HEK293 (cell line): Measurements from ENCODE around the gene RIN3.

ENCODE experiments used
- CTCF ChIA-PET: fragments of 350-600 bp; formaldehyde crosslinking; extraction: SDS; loops from one replicate; lab custom pipeline; 2021; ENCODE audit warnings: antibody characterized with exemption; lab: Yijun Ruan, JAX
- POLR2A ChIA-PET: fragments of 300-600 bp; formaldehyde crosslinking; extraction: SDS; loops from one replicate; lab custom pipeline; 2020; ENCODE audit warnings: antibody characterized with exemption, inconsistent platforms; lab: Yijun Ruan, JAX
- H3K27ac ChIP-seq: fragments of 200-500 bp; sonication (Bioruptor generic); 2 replicates; pipeline ENCODE4 v1.5.1; 2014; ENCODE audit warnings: low read depth, low read length, control low read depth, inconsistent platforms; ENCODE audit errors: extremely low read depth
- H3K36me3 ChIP-seq, 2 experiments: fragments of 200-500 bp in 1 of 2; sonication (Bioruptor generic) in 1 of 2; 1 replicate in 1 of 2; 2 replicates in 1 of 2; pipeline ENCODE4 v1.5.1; 2014 to 2017; ENCODE audit warnings: inconsistent platforms in 2 of 2, low read length in 2 of 2; ENCODE audit not compliant: control insufficient read depth in 2 of 2, insufficient read depth in 1 of 2
- H3K4me1 ChIP-seq: fragments of 200-500 bp; sonication (Bioruptor generic); 2 replicates; pipeline ENCODE4 v1.5.1; 2014; ENCODE audit warnings: mild to moderate bottlenecking, low read length, inconsistent platforms; ENCODE audit not compliant: control insufficient read depth, insufficient read depth
- H3K4me3 ChIP-seq: 2 replicates; pipeline ENCODE4 v1.5.1; 2011; ENCODE audit warnings: low read depth, mild to moderate bottlenecking, control low read depth, low read length, moderate library complexity
- H3K9me3 ChIP-seq: fragments of 200-500 bp; sonication (Bioruptor generic); 2 replicates; pipeline ENCODE4 v1.5.1; 2014; ENCODE audit warnings: low read depth, low read length, inconsistent platforms; ENCODE audit not compliant: control insufficient read depth, insufficient read depth
- BCL11A ChIP-seq: fragments of 450-650 bp; formaldehyde crosslinking; IDR thresholded peaks from 2 replicates; pipeline ENCODE4 v1.5.1; 2016; ENCODE audit warnings: low read depth, missing biosample characterization, missing genetic modification characterization
- GLI4 ChIP-seq: fragments of 450-650 bp; formaldehyde crosslinking; IDR thresholded peaks from 2 replicates; pipeline ENCODE4 v1.5.1; 2016; ENCODE audit warnings: missing biosample characterization, missing genetic modification characterization
- GLIS1 ChIP-seq: fragments of 450-650 bp; formaldehyde crosslinking; IDR thresholded peaks from 2 replicates; pipeline ENCODE4 v1.5.1; 2016; ENCODE audit warnings: missing biosample characterization, missing genetic modification characterization
- GLIS2 ChIP-seq: fragments of 450-650 bp; formaldehyde crosslinking; IDR thresholded peaks from 2 replicates; pipeline ENCODE4 v1.5.1; 2016; ENCODE audit warnings: missing biosample characterization, missing genetic modification characterization
- HOXC10 ChIP-seq: sonication (generic); formaldehyde crosslinking; IDR thresholded peaks from 2 replicates; pipeline ENCODE4 v1.8.1; 2023; ENCODE audit warnings: mild to moderate bottlenecking, missing genetic modification reagents
- HOXD13 ChIP-seq: sonication (generic); formaldehyde crosslinking; IDR thresholded peaks from 2 replicates; pipeline ENCODE4 v1.8.0; 2022; ENCODE audit warnings: missing genetic modification reagents, borderline replicate concordance
- KLF1 ChIP-seq: fragments of 450-650 bp; formaldehyde crosslinking; IDR thresholded peaks from 2 replicates; pipeline ENCODE4 v1.5.1; 2016; ENCODE audit warnings: missing biosample characterization, missing genetic modification characterization
- REST ChIP-seq: fragments of 450-650 bp; formaldehyde crosslinking; IDR thresholded peaks from 2 replicates; pipeline ENCODE4 v1.5.1; 2016; ENCODE audit warnings: missing biosample characterization, missing genetic modification characterization
- SCRT2 ChIP-seq: fragments of 450-650 bp; formaldehyde crosslinking; IDR thresholded peaks from 2 replicates; pipeline ENCODE4 v1.5.1; 2016; ENCODE audit warnings: missing biosample characterization, missing genetic modification characterization
- TCF7L2 ChIP-seq: IDR thresholded peaks from 2 replicates; pipeline ENCODE4 v1.6.1; 2011; ENCODE audit warnings: low read depth, mild to moderate bottlenecking, inconsistent platforms, low read length, moderate library complexity, borderline replicate concordance
- ZBTB1 ChIP-seq: fragments of 450-650 bp; formaldehyde crosslinking; IDR thresholded peaks from 2 replicates; pipeline ENCODE4 v1.5.1; 2016; ENCODE audit warnings: missing biosample characterization, missing genetic modification characterization
- ZBTB20 ChIP-seq: fragments of 450-650 bp; formaldehyde crosslinking; IDR thresholded peaks from 2 replicates; pipeline ENCODE4 v1.5.1; 2016; ENCODE audit warnings: missing biosample characterization, missing genetic modification characterization
- ZNF121 ChIP-seq: fragments of 450-650 bp; formaldehyde crosslinking; IDR thresholded peaks from 2 replicates; pipeline ENCODE4 v1.5.1; 2016; ENCODE audit warnings: missing biosample characterization, missing genetic modification characterization
- ZNF133 ChIP-seq: fragments of 450-650 bp; formaldehyde crosslinking; IDR thresholded peaks from 2 replicates; pipeline ENCODE4 v1.5.1; 2016; ENCODE audit warnings: missing biosample characterization, missing genetic modification characterization
- ZNF184 ChIP-seq: fragments of 450-650 bp; IDR thresholded peaks from 2 replicates; pipeline ENCODE4 v1.5.1; 2018; ENCODE audit warnings: missing biosample characterization, mild to moderate bottlenecking, missing genetic modification characterization
- ZNF214 ChIP-seq: fragments of 450-650 bp; formaldehyde crosslinking; IDR thresholded peaks from 2 replicates; pipeline ENCODE4 v1.5.1; 2017; ENCODE audit warnings: missing biosample characterization, mild to moderate bottlenecking, missing genetic modification characterization, borderline replicate concordance
- ZNF335 ChIP-seq: fragments of 450-650 bp; formaldehyde crosslinking; conservative IDR thresholded peaks from 2 replicates; pipeline ENCODE4 v1.5.1; 2016; ENCODE audit warnings: missing biosample characterization, missing genetic modification characterization
- ZNF362 ChIP-seq: fragments of 450-650 bp; formaldehyde crosslinking; IDR thresholded peaks from 2 replicates; pipeline ENCODE4 v1.5.1; 2016; ENCODE audit warnings: missing biosample characterization, missing genetic modification characterization
- ZNF426 ChIP-seq: fragments of 450-650 bp; formaldehyde crosslinking; IDR thresholded peaks from 2 replicates; pipeline ENCODE4 v1.5.1; 2017; ENCODE audit warnings: missing biosample characterization, missing genetic modification characterization, mild to moderate bottlenecking, inconsistent platforms, moderate library complexity
- ZNF501 ChIP-seq: fragments of 450-650 bp; formaldehyde crosslinking; IDR thresholded peaks from 2 replicates; pipeline ENCODE4 v1.5.1; 2016; ENCODE audit warnings: missing biosample characterization, missing genetic modification characterization
- ZNF518A ChIP-seq: fragments of 450-650 bp; formaldehyde crosslinking; conservative IDR thresholded peaks from 2 replicates; pipeline ENCODE4 v1.5.1; 2016; ENCODE audit warnings: low read depth, missing biosample characterization, missing genetic modification characterization
- ZNF596 ChIP-seq: fragments of 450-650 bp; IDR thresholded peaks from 2 replicates; pipeline ENCODE4 v1.5.0; 2018; ENCODE audit warnings: missing biosample characterization, mild to moderate bottlenecking, missing genetic modification characterization, moderate library complexity
- ZNF610 ChIP-seq: fragments of 450-650 bp; formaldehyde crosslinking; IDR thresholded peaks from 2 replicates; pipeline ENCODE4 v1.5.1; 2016; ENCODE audit warnings: missing biosample characterization, missing genetic modification characterization, borderline replicate concordance
- ZNF629 ChIP-seq: fragments of 450-650 bp; formaldehyde crosslinking; IDR thresholded peaks from 2 replicates; pipeline ENCODE4 v1.5.1; 2017; ENCODE audit warnings: missing biosample characterization, missing genetic modification characterization
- ZNF677 ChIP-seq: fragments of 450-650 bp; IDR thresholded peaks from 2 replicates; pipeline ENCODE4 v1.5.0; 2018; ENCODE audit warnings: missing biosample characterization, mild to moderate bottlenecking, missing genetic modification characterization, moderate library complexity
- ZNF707 ChIP-seq: fragments of 450-650 bp; formaldehyde crosslinking; IDR thresholded peaks from 2 replicates; pipeline ENCODE4 v1.5.1; 2016; ENCODE audit warnings: missing biosample characterization, missing genetic modification characterization
- ZNF792 ChIP-seq: fragments of 450-650 bp; formaldehyde crosslinking; IDR thresholded peaks from 2 replicates; pipeline ENCODE4 v1.5.1; 2016; ENCODE audit warnings: missing biosample characterization, missing genetic modification characterization
- ZSCAN23 ChIP-seq: fragments of 450-650 bp; formaldehyde crosslinking; IDR thresholded peaks from 2 replicates; pipeline ENCODE4 v1.5.1; 2016; ENCODE audit warnings: missing biosample characterization, missing genetic modification characterization
- TF ChIP-seq, protein P1 (sequence below): fragments of 450-650 bp; formaldehyde crosslinking; IDR thresholded peaks from 2 replicates; pipeline ENCODE4 v1.5.1; 2016; ENCODE audit warnings: missing biosample characterization, missing genetic modification characterization, low read depth
- TF ChIP-seq, protein P2 (sequence below): fragments of 450-650 bp; formaldehyde crosslinking; IDR thresholded peaks from 2 replicates; pipeline ENCODE4 v1.5.1; 2016; ENCODE audit warnings: missing biosample characterization, missing genetic modification characterization

RIN3 gene

DNA sequence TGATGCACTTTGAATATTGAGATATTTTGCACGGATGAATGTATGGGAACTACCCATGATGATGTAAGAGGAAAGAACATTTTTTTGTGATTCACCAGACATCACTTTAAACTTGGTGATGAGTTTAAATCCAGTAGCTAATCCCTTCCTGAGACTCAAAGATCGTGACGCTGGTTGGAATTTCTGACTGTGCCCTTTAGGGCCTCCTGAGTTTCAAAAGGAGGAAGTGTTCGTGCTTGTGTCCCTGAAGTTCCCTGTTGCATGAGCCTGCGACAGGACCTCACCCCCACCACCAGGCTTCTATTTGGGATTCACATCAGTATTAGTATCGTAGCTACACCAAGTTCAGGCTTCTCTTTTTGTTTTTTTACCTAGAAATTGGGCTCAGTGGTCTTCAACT, 18.6 kb upstream of the RIN3 start (continued):
- no peak for TF ChIP-seq REST (tag by site-specific recombination)
- no peak for TF ChIP-seq ZNF133 (tag by site-specific recombination)
- TF ChIP-seq ZSCAN23 (tag by site-specific recombination), result no peak
- TF ChIP-seq, all 188 proteins: peak for 0

DNA sequence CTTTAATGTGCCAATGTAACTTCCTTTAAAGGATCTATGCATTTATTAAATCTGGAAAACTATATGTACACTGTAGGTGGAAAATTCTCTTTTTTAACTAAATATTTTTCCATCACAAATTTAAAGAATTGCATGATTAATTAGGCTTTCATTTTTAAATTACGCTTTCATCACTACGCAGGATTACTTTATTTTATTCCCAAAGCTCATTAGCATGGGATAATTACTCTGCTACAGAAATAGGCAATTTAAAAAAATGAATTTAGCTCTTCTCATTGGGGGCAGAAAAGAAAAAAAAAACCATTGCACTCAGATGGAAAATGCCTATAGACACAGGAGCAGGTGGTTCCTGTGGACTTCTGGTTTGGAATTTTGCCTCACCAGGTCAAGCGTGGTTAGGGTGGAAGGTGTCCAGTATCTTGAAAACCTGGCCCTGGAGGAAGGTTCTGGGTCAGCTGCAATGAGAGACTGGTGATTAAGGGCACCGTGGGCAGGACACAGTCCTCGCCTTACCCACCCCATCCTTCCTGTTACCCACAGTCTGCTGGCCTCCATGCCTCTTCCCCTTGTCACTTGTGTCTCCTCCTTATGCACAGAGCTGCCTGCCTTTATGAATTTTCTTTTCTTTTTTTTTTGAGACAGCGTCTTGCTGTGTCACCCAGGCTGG, 17.3 kb upstream of the RIN3 start:
- H3K36me3 ChIP-seq, result no peaks in the 10 kb centered on the region
- ChIA-PET CTCF (interaction anchor here (0.6 kb wide), 1 partner anchor 160 kb away, joined by 3 read pairs; no protein-coding TSS in a partner anchor), POLR2A (no interaction called here)

DNA sequence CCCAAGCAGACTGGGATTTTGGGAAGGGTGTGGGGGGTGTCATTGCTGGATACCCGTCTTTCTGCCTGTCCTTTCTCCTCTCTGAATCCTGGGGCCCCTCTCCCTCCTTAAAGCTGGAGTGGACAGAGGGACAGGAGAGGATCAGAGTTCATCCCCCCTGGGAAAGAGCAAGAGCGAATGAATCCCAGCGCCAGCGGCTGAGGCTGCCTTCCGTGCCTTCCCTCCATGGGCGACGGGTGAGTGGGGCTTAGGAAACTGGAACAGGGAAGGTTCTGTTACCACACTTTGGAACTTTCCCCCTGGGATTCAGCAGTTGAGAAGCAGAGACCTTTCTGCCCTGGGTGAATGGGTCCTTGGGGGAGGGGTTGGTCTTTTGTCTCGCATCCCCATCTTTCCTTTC, 16.2 kb upstream of the RIN3 start:
- Histone ChIP-seq H3K4me1 (no peaks in the 10 kb centered on the region), H3K36me3 (no peaks in the 10 kb centered on the region), H3K27ac (no peak overlapping the region), H3K4me3 (no peak overlapping the region), H3K9me3 (no peaks in the 10 kb centered on the region)
- ChIA-PET CTCF (no interaction called here), POLR2A (no interaction called here)
- no peak for TF ChIP-seq ZBTB1 (tag by site-specific recombination)
- TF ChIP-seq, protein P1, sequence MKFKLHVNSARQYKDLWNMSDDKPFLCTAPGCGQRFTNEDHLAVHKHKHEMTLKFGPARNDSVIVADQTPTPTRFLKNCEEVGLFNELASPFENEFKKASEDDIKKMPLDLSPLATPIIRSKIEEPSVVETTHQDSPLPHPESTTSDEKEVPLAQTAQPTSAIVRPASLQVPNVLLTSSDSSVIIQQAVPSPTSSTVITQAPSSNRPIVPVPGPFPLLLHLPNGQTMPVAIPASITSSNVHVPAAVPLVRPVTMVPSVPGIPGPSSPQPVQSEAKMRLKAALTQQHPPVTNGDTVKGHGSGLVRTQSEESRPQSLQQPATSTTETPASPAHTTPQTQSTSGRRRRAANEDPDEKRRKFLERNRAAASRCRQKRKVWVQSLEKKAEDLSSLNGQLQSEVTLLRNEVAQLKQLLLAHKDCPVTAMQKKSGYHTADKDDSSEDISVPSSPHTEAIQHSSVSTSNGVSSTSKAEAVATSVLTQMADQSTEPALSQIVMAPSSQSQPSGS (tag by site-specific recombination), result no peak
- no peak for TF ChIP-seq GLIS1
- no peak for TF ChIP-seq KLF1 (tag by site-specific recombination)
- TF ChIP-seq ZNF362 (tag by site-specific recombination), result no peak
- TF ChIP-seq ZNF518A (tag by site-specific recombination), result no peak
- TF ChIP-seq BCL11A (tag by site-specific recombination), result no peak
- no peak for TF ChIP-seq GLIS2 (tag by site-specific recombination)
- TF ChIP-seq ZNF707, result no peak

More for the DNA sequence above, 17.3 kb upstream of the RIN3 start:
- no peak overlapping the region for H3K4me3 ChIP-seq
- no peak overlapping the region for H3K27ac ChIP-seq
- TF ChIP-seq ZNF121, result no peak
- TF ChIP-seq TCF7L2, result no peak
- TF ChIP-seq ZNF501 (tag by site-specific recombination), result no peak
- TF ChIP-seq ZBTB20 (tag by site-specific recombination), result no peak
- no peak for TF ChIP-seq GLI4
- TF ChIP-seq HOXC10 (CRISPR knock-in tag), result no peak
- no peak for TF ChIP-seq SCRT2
- TF ChIP-seq, protein P2, sequence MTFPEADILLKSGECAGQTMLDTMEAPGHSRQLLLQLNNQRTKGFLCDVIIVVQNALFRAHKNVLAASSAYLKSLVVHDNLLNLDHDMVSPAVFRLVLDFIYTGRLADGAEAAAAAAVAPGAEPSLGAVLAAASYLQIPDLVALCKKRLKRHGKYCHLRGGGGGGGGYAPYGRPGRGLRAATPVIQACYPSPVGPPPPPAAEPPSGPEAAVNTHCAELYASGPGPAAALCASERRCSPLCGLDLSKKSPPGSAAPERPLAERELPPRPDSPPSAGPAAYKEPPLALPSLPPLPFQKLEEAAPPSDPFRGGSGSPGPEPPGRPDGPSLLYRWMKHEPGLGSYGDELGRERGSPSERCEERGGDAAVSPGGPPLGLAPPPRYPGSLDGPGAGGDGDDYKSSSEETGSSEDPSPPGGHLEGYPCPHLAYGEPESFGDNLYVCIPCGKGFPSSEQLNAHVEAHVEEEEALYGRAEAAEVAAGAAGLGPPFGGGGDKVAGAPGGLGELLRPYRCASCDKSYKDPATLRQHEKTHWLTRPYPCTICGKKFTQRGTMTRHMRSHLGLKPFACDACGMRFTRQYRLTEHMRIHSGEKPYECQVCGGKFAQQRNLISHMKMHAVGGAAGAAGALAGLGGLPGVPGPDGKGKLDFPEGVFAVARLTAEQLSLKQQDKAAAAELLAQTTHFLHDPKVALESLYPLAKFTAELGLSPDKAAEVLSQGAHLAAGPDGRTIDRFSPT (tag by site-specific recombination), result no peak
- no peak for TF ChIP-seq HOXD13 (CRISPR knock-in tag)
- no peak for TF ChIP-seq ZNF610 (tag by site-specific recombination)
- TF ChIP-seq ZNF426, result no peak
- no peak for TF ChIP-seq ZNF133 (tag by site-specific recombination)
- TF ChIP-seq ZNF629 (tag by site-specific recombination), result no peak
- no peak for TF ChIP-seq ZNF335 (tag by site-specific recombination)
- no peak for TF ChIP-seq ZNF677 (tag by site-specific recombination)
- no peak for TF ChIP-seq ZNF214
- TF ChIP-seq ZNF792 (tag by site-specific recombination), result no peak
- no peak for TF ChIP-seq ZNF184 (tag by site-specific recombination)
- no peak for TF ChIP-seq ZNF596
- H3K4me1 ChIP-seq, result no peaks in the 10 kb centered on the region
- H3K9me3 ChIP-seq, result no peaks in the 10 kb centered on the region
